Progenitor cell of endocrine pancreas (in vitro differentiated cells): ENCODE measurements around the gene TAF5L. TPM values are rescaled to one million over a fixed set of nuclear protein-coding genes. Genes with fewer than 3 reads are reported as not detected.

Experiments
- DNase-seq: peaks from one replicate; pipeline ENCODE4 v3.0.0; 2021; ENCODE audit warnings: low spot score; ENCODE audit not compliant: unreplicated experiment
- H3K27ac Mint-ChIP-seq: 2 replicates; pipeline ENCODE4 v1.8.0; 2021; ENCODE audit warnings: mild to moderate bottlenecking, moderate library complexity, mixed read lengths
- H3K27me3 Mint-ChIP-seq: 2 replicates; pipeline ENCODE4 v1.8.0; 2021; ENCODE audit warnings: mixed read lengths
- H3K36me3 Mint-ChIP-seq: 2 replicates; pipeline ENCODE4 v1.8.0; 2022; ENCODE audit warnings: mixed read lengths; ENCODE audit not compliant: insufficient read depth
- H3K4me1 Mint-ChIP-seq: 2 replicates; pipeline ENCODE4 v1.8.0; 2021; ENCODE audit warnings: low read depth, mixed read lengths
- H3K4me3 Mint-ChIP-seq: 2 replicates; pipeline ENCODE4 v1.8.0; 2021; ENCODE audit warnings: low read depth, mild to moderate bottlenecking, moderate library complexity, mixed read lengths
- H3K9me3 Mint-ChIP-seq: 2 replicates; pipeline ENCODE4 v1.8.0; 2021; ENCODE audit warnings: low read depth, mixed read lengths
- total RNA-seq: library from RNA; stranded (reverse); gene quantifications from 2 replicates; pipeline ENCODE4 v1.2.1, GENCODE V29; 2021
- TF ChIP-seq, protein P1 (sequence below): fragments of 200-600 bp; sonication (generic); IDR thresholded peaks from one replicate; pipeline ENCODE4 v1.5.0; 2021; ENCODE audit warnings: antibody characterized with exemption, mild to moderate bottlenecking; ENCODE audit not compliant: unreplicated experiment

The TAF5L gene
- total RNA-seq, 1 donor from 2014 or later, result 21.0 TPM

DNA sequence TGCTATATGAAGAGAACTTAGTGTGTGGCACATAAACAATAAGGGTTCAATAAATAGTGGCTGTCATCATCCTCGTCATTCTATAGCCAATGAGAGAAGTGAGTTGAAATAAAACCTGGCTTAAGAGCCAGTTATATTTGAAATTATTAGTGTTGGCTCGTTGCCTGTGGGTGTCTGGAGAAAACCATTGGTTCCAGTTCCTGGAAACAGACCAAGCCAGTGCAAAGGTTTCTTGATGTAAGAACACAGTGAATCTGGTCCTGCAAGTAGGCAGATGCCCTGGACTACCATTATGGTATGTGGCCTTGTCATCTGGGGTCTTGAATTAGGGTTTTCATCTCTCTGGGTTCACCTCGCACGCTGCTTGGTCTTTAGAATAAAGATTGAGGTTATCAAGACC is 43.4 kb upstream of the TAF5L start:
- TF ChIP-seq, protein P1, sequence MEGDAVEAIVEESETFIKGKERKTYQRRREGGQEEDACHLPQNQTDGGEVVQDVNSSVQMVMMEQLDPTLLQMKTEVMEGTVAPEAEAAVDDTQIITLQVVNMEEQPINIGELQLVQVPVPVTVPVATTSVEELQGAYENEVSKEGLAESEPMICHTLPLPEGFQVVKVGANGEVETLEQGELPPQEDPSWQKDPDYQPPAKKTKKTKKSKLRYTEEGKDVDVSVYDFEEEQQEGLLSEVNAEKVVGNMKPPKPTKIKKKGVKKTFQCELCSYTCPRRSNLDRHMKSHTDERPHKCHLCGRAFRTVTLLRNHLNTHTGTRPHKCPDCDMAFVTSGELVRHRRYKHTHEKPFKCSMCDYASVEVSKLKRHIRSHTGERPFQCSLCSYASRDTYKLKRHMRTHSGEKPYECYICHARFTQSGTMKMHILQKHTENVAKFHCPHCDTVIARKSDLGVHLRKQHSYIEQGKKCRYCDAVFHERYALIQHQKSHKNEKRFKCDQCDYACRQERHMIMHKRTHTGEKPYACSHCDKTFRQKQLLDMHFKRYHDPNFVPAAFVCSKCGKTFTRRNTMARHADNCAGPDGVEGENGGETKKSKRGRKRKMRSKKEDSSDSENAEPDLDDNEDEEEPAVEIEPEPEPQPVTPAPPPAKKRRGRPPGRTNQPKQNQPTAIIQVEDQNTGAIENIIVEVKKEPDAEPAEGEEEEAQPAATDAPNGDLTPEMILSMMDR, result no peak
- no peaks in the 10 kb centered on the region for H3K9me3 Mint-ChIP-seq

GRCh38 chr1:229666585-229666984 is 40.7 kb upstream of the TAF5L start:
- H3K36me3 Mint-ChIP-seq, result no peaks in the 10 kb centered on the region
- no peaks in the 10 kb centered on the region for H3K9me3 Mint-ChIP-seq
- no peaks in the 10 kb centered on the region for H3K27me3 Mint-ChIP-seq
- no peak overlapping the region for H3K4me3 Mint-ChIP-seq
- TF ChIP-seq, protein P1, result no peak
- no peak overlapping the region for H3K27ac Mint-ChIP-seq
- no peak for DNase-seq
- no peaks in the 10 kb centered on the region for H3K4me1 Mint-ChIP-seq

More for the DNA sequence above, 43.4 kb upstream of the TAF5L start:
- Mint-ChIP-seq H3K36me3 (no peaks in the 10 kb centered on the region), H3K27me3 (no peaks in the 10 kb centered on the region), H3K27ac (no peak overlapping the region), H3K4me3 (no peak overlapping the region), H3K4me1 (no peaks in the 10 kb centered on the region)
- DNase-seq, result no peak

DNA sequence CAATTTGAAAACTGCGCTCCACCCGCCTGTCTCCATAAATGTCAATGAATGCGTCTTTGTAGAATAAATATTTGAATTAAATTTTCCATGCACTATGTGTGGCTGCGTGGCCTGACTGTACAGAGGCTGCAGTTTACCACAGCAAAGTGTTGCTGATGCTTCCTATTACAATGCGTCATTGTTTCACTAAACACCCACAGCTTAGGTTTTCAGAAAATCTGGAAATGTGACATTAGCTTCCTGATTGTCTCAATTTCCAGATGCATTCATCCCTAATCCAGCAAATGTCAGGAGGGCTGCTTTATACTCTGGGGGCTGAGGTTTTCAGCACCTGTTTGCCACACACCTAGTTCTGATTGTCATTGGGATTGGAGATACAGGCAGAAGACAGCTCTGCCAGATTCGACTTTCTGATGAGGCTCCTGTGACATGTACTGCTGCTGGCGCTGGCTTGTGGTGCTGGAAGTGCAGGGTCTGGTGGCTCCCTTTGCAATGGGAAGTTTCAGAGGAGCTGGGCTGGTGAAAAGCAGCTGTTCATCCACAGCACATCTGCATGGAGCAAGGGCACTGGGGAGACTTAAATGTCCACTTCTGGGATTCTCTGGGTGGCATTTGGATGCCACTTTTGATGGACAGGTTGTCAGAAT is 40.1 kb upstream of the TAF5L start:
- no peak for DNase-seq
- TF ChIP-seq, protein P1, result no peak
- Mint-ChIP-seq H3K27ac (no peak overlapping the region), H3K4me1 (no peaks in the 10 kb centered on the region), H3K4me3 (no peak overlapping the region), H3K27me3 (no peaks in the 10 kb centered on the region), H3K9me3 (no peaks in the 10 kb centered on the region), H3K36me3 (peaks cover 4% of the 10 kb centered on the region)

GRCh38 chr1:229664133-229664689 is 38.3 kb upstream of the TAF5L start:
- no peaks in the 10 kb centered on the region for H3K4me1 Mint-ChIP-seq
- TF ChIP-seq, protein P1, result no peak

GRCh38 chr1:229661897-229662296 is 36.0 kb upstream of the TAF5L start:
- H3K4me3 Mint-ChIP-seq, result no peak overlapping the region
- no peak overlapping the region for H3K27ac Mint-ChIP-seq
- no peak for DNase-seq
- H3K36me3 Mint-ChIP-seq, result peaks cover 10% of the 10 kb centered on the region
- TF ChIP-seq, protein P1, result no peak
- no peaks in the 10 kb centered on the region for H3K4me1 Mint-ChIP-seq
- no peaks in the 10 kb centered on the region for H3K9me3 Mint-ChIP-seq
- H3K27me3 Mint-ChIP-seq, result no peaks in the 10 kb centered on the region

More at GRCh38 chr1:229664133-229664689, 38.3 kb upstream of the TAF5L start:
- DNase-seq, result no peak
- no peaks in the 10 kb centered on the region for H3K9me3 Mint-ChIP-seq
- no peaks in the 10 kb centered on the region for H3K27me3 Mint-ChIP-seq
- H3K36me3 Mint-ChIP-seq, result peaks cover 8% of the 10 kb centered on the region
- H3K27ac Mint-ChIP-seq, result no peak overlapping the region
- no peak overlapping the region for H3K4me3 Mint-ChIP-seq
